GM18867 (cell line): Measurements from ENCODE around the gene RRBP1.
"Not testable (repeated sequence)": the region's sequence is repeated elsewhere in the genome, so short reads cannot be mapped to it uniquely, and the experiment has no call there.

Experiments
- ATAC-seq: cut with Tn5 transposase; IDR thresholded peaks from one replicate; pipeline ENCODE4 v1.9.1; 2021; ENCODE audit warnings: mild to moderate bottlenecking, moderate library complexity; ENCODE audit not compliant: unreplicated experiment

RRBP1 gene

GRCh38 chr20:17662333-17663039, 19.6 kb downstream of the RRBP1 start:
- peak; percentile 61 for ATAC-seq

GRCh38 chr20:17661121-17661744, 20.8 kb downstream of the RRBP1 start:
- no peak for ATAC-seq

- no peak for ATAC-seq
Measured at GRCh38 chr20:17660667-17661066, 21.4 kb downstream of the RRBP1 start.

GRCh38 chr20:17659801-17660200, 22.2 kb downstream of the RRBP1 start:
- ATAC-seq = no peak

GRCh38 chr20:17659344-17659743, 22.7 kb downstream of the RRBP1 start:
- not testable (repeated sequence) for ATAC-seq

- no peak for ATAC-seq
Measured at GRCh38 chr20:17658648-17658993, 23.4 kb downstream of the RRBP1 start.

GRCh38 chr20:17657898-17658647, 24.0 kb downstream of the RRBP1 start:
- no peak for ATAC-seq

- ATAC-seq = no peak
Measured at GRCh38 chr20:17657079-17657825, 24.8 kb downstream of the RRBP1 start.

GRCh38 chr20:17655865-17656479, 26.1 kb downstream of the RRBP1 start:
- no peak for ATAC-seq

GRCh38 chr20:17655286-17655651, 26.8 kb downstream of the RRBP1 start:
- ATAC-seq = no peak

GRCh38 chr20:17654649-17655285, 27.3 kb downstream of the RRBP1 start:
- no peak for ATAC-seq

- ATAC-seq = no peak
Measured at GRCh38 chr20:17653835-17654648, 28.0 kb downstream of the RRBP1 start.

GRCh38 chr20:17652411-17652810, 29.6 kb downstream of the RRBP1 start:
- no peak for ATAC-seq

- no peak for ATAC-seq
Measured at GRCh38 chr20:17651760-17652388, 30.2 kb downstream of the RRBP1 start.

GRCh38 chr20:17651129-17651759, 30.8 kb downstream of the RRBP1 start:
- no peak for ATAC-seq

GRCh38 chr20:17650301-17651128, 31.5 kb downstream of the RRBP1 start:
- no peak for ATAC-seq

GRCh38 chr20:17648791-17649730, 33.0 kb downstream of the RRBP1 start:
- ATAC-seq = peak; percentile 64
